H1 (cell line): ENCODE data around the gene KATNIP. TPM values are rescaled to one million over a fixed set of nuclear protein-coding genes. Genes with fewer than 3 reads are reported as not detected.

Source experiments
- CTCF ChIA-PET: fragments of 300-600 bp; sonication (Branson Sonifier 250); formaldehyde crosslinking; loops from one replicate; lab custom pipeline; 2021; ENCODE audit not compliant: partially characterized antibody; lab: Charles Lee
- POLR2A ChIA-PET: fragments of 300-600 bp; sonication (Branson Sonifier 250); formaldehyde crosslinking; loops from one replicate; lab custom pipeline; 2021; ENCODE audit warnings: inconsistent platforms; ENCODE audit not compliant: partially characterized antibody; lab: Charles Lee
- DNase-seq, 2 experiments: peaks; one replicate each; pipeline versions ENCODE4 v3.0.0 to v3.0.0-alpha.2; 2010 to 2022; ENCODE audit warnings: low spot score in 2 of 2, low read depth in 1 of 2, mixed read lengths in 1 of 2
- FAIRE-seq: peaks from 2 replicates; lab custom pipeline; 2011; peaks lifted over from hg19 to GRCh38; lab: Jason Lieb, UNC
- H2AFZ ChIP-seq: 2 replicates; pipeline ENCODE4 v1.8.1; 2012; ENCODE audit warnings: low read length, inconsistent platforms
- H2AK5ac ChIP-seq: 2 replicates; pipeline ENCODE4 v1.6.1; 2013; ENCODE audit warnings: low read depth, low read length
- H2BK120ac ChIP-seq: replicated peaks from 2 replicates; pipeline ENCODE3; 2013; ENCODE audit warnings: low read depth, low read length, inconsistent platforms
- H2BK12ac ChIP-seq: 2 replicates; pipeline ENCODE4 v1.6.1; 2013; ENCODE audit warnings: low read depth, low read length
- H2BK15ac ChIP-seq: 2 replicates; pipeline ENCODE4 v1.6.1; 2013; ENCODE audit warnings: low read length
- H2BK20ac ChIP-seq: 2 replicates; pipeline ENCODE4 v1.6.1; 2013; ENCODE audit warnings: low read length
- H2BK5ac ChIP-seq: 2 replicates; pipeline ENCODE4 v1.6.1; 2013; ENCODE audit warnings: low read depth, low read length
- H3K14ac ChIP-seq: 2 replicates; pipeline ENCODE4 v1.6.1; 2013; ENCODE audit warnings: inconsistent platforms; ENCODE audit not compliant: insufficient read length
- H3K18ac ChIP-seq: 2 replicates; pipeline ENCODE4 v1.6.1; 2013; ENCODE audit warnings: low read length; ENCODE audit errors: extremely low read depth
- H3K23ac ChIP-seq: 2 replicates; pipeline ENCODE4 v1.6.1; 2013; ENCODE audit warnings: inconsistent platforms; ENCODE audit not compliant: insufficient read length
- H3K23me2 ChIP-seq: 2 replicates; pipeline ENCODE4 v1.6.1; 2013; ENCODE audit warnings: low read depth, low read length
- H3K27ac ChIP-seq: 2 replicates; pipeline ENCODE4 v1.6.1; 2011; ENCODE audit warnings: low read depth, low read length, inconsistent platforms
- H3K27me3 ChIP-seq, 4 experiments: replicated peaks in 1 of 4; 1 replicate in 1 of 4; 2 replicates in 3 of 4; pipeline versions ENCODE4 v1.6.1 to v1.8.1; 2011 to 2013; ENCODE audit warnings: low read length in 3 of 4, mild to moderate bottlenecking in 3 of 4, inconsistent platforms in 2 of 4, mixed read lengths in 2 of 4, moderate library complexity in 1 of 4; ENCODE audit not compliant: control insufficient read depth in 3 of 4, insufficient read depth in 3 of 4; ENCODE audit errors: extremely low read depth in 1 of 4
- H3K36me3 ChIP-seq, 4 experiments: 2 replicates each; pipeline versions ENCODE4 v1.6.1 to v1.8.1; 2011 to 2013; ENCODE audit warnings: mild to moderate bottlenecking in 4 of 4, low read length in 3 of 4, moderate library complexity in 2 of 4, control low read depth in 1 of 4, inconsistent platforms in 1 of 4; ENCODE audit not compliant: insufficient read depth in 4 of 4, control insufficient read depth in 2 of 4
- H3K4ac ChIP-seq: replicated peaks from 2 replicates; pipeline ENCODE3; 2013; ENCODE audit warnings: low read length, low read depth, mixed read lengths, inconsistent platforms; ENCODE audit not compliant: insufficient read length
- H3K4me1 ChIP-seq, 4 experiments: replicated peaks in 1 of 4; 1 replicate in 1 of 4; 2 replicates in 3 of 4; pipeline versions ENCODE4 v1.6.1 to v1.8.1; 2011 to 2013; ENCODE audit warnings: low read length in 3 of 4, inconsistent platforms in 2 of 4, mixed read lengths in 1 of 4; ENCODE audit not compliant: insufficient read depth in 4 of 4, control insufficient read depth in 3 of 4
- H3K4me2 ChIP-seq, 2 experiments: 2 replicates each; pipeline versions ENCODE4 v1.6.1 to v1.8.1; 2011 to 2013; ENCODE audit warnings: low read depth in 2 of 2, low read length in 2 of 2, control low read depth in 1 of 2, inconsistent platforms in 1 of 2, mild to moderate bottlenecking in 1 of 2; ENCODE audit not compliant: insufficient read depth in 1 of 2
- H3K4me3 ChIP-seq, 4 experiments: fragments of 200-600, 300-600 bp in 1 of 4; sonication (generic), shearing (Covaris generic), sonication (Bioruptor Twin) in 1 of 4; 2 replicates each; pipeline versions ENCODE4 v1.5.1 to v1.8.1; 2011 to 2016; ENCODE audit warnings: low read length in 4 of 4, low read depth in 3 of 4, control low read depth in 2 of 4, inconsistent platforms in 2 of 4, mild to moderate bottlenecking in 2 of 4, mixed read lengths in 1 of 4, moderate library complexity in 1 of 4; ENCODE audit not compliant: insufficient read depth in 2 of 4; ENCODE audit errors: extremely low read depth in 1 of 4
- H3K56ac ChIP-seq: replicated peaks from 2 replicates; pipeline ENCODE3; 2013; ENCODE audit warnings: low read depth, mild to moderate bottlenecking, mixed read lengths, low read length, inconsistent platforms; ENCODE audit not compliant: insufficient read length
- H3K79me1 ChIP-seq: 2 replicates; pipeline ENCODE4 v1.6.1; 2013; ENCODE audit warnings: low read depth, low read length, control low read depth
- H3K79me2 ChIP-seq, 2 experiments: 2 replicates each; pipeline versions ENCODE4 v1.6.1 to v1.8.1; 2012 to 2013; ENCODE audit warnings: low read length in 2 of 2, mild to moderate bottlenecking in 2 of 2, inconsistent platforms in 1 of 2; ENCODE audit not compliant: insufficient read depth in 2 of 2, control insufficient read depth in 1 of 2
- H3K9ac ChIP-seq, 4 experiments: replicated peaks in 1 of 4; 1 replicate in 1 of 4; 2 replicates in 3 of 4; pipeline versions ENCODE4 v1.6.1 to v1.8.1; 2011 to 2013; ENCODE audit warnings: low read depth in 3 of 4, low read length in 3 of 4, control low read depth in 2 of 4, mild to moderate bottlenecking in 2 of 4, moderate library complexity in 2 of 4, inconsistent platforms in 1 of 4; ENCODE audit errors: extremely low read depth in 1 of 4
- H3K9me3 ChIP-seq, 2 experiments: 2 replicates each; pipeline versions ENCODE4 v1.6.1 to v1.8.1; 2012 to 2013; ENCODE audit warnings: mild to moderate bottlenecking in 2 of 2, moderate library complexity in 2 of 2, control low read depth in 1 of 2, inconsistent platforms in 1 of 2, low read depth in 1 of 2, low read length in 1 of 2, mixed read lengths in 1 of 2; ENCODE audit not compliant: insufficient read depth in 2 of 2
- H4K20me1 ChIP-seq, 2 experiments: replicated peaks in 1 of 2; 2 replicates each; pipeline versions ENCODE3 to v1.8.1; 2011 to 2013; ENCODE audit warnings: inconsistent platforms in 2 of 2, low read length in 2 of 2, mild to moderate bottlenecking in 1 of 2; ENCODE audit not compliant: insufficient read depth in 2 of 2, control insufficient read depth in 1 of 2
- H4K5ac ChIP-seq: 2 replicates; pipeline ENCODE4 v1.6.1; 2013; ENCODE audit warnings: low read length, low read depth, mixed read lengths, inconsistent platforms; ENCODE audit not compliant: insufficient read length
- H4K8ac ChIP-seq: 2 replicates; pipeline ENCODE4 v1.8.0; 2013; ENCODE audit warnings: mild to moderate bottlenecking, moderate library complexity, low read length, inconsistent platforms; ENCODE audit not compliant: insufficient read depth; ENCODE audit errors: extremely low read depth
- H4K91ac ChIP-seq: replicated peaks from 2 replicates; pipeline ENCODE3; 2013; ENCODE audit warnings: low read length, mixed read lengths, inconsistent platforms; ENCODE audit not compliant: insufficient read length
- EGR1 ChIP-seq: IDR thresholded peaks from 2 replicates; pipeline ENCODE4 v1.6.1; 2011; ENCODE audit warnings: low read depth, low read length, borderline replicate concordance
- EP300 ChIP-seq, 2 experiments: IDR thresholded peaks; 1 replicate in 1 of 2; 2 replicates in 1 of 2; pipeline ENCODE4 v1.6.1; 2011 to 2012; ENCODE audit warnings: low read depth in 2 of 2, low read length in 2 of 2, mild to moderate bottlenecking in 2 of 2, borderline replicate concordance in 1 of 2, inconsistent platforms in 1 of 2, moderate library complexity in 1 of 2
- HDAC2 ChIP-seq, 2 experiments: fragments of 300-600 bp in 1 of 2; sonication (generic) in 1 of 2; IDR thresholded peaks; 2 replicates each; pipeline ENCODE4 v1.6.1; 2011 to 2012; ENCODE audit warnings: low read depth in 2 of 2, low read length in 2 of 2, mild to moderate bottlenecking in 2 of 2, moderate library complexity in 2 of 2, borderline replicate concordance in 1 of 2, inconsistent platforms in 1 of 2
- JUND ChIP-seq: IDR thresholded peaks from 2 replicates; pipeline ENCODE4 v1.6.1; 2011; ENCODE audit warnings: mild to moderate bottlenecking, improper control_type of control experiment, low read length
- MAFK ChIP-seq: IDR thresholded peaks from 2 replicates; pipeline ENCODE4 v1.6.1; 2012; ENCODE audit warnings: low read depth, mild to moderate bottlenecking, improper control_type of control experiment, low read length
- RFX5 ChIP-seq: IDR thresholded peaks from 2 replicates; pipeline ENCODE4 v1.6.1; 2011; ENCODE audit warnings: low read depth, low read length, improper control_type of control experiment, borderline replicate concordance
- RXRA ChIP-seq: IDR thresholded peaks from 2 replicates; pipeline ENCODE4 v1.6.1; 2011; ENCODE audit warnings: low read depth, mild to moderate bottlenecking, low read length, moderate library complexity; ENCODE audit not compliant: insufficient read depth
- SP4 ChIP-seq: IDR thresholded peaks from 2 replicates; pipeline ENCODE4 v1.6.1; 2012; ENCODE audit warnings: low read length, inconsistent platforms
- TCF12 ChIP-seq: IDR thresholded peaks from 2 replicates; pipeline ENCODE4 v1.6.1; 2011; ENCODE audit warnings: low read depth, mild to moderate bottlenecking, low read length
- ZNF274 ChIP-seq: IDR thresholded peaks from 2 replicates; pipeline ENCODE4 v1.7.0; 2012; ENCODE audit warnings: low read length, borderline replicate concordance; ENCODE audit errors: extremely low read depth
- WGBS, 2 experiments: shearing (Covaris generic) in 1 of 2; methylation state at CpG; one replicate each; pipeline versions ENCODE4 v1.1.6 to v1.1.7; 2013 to 2015; ENCODE audit warnings: low lambda C conversion rate in 2 of 2, mixed read lengths in 2 of 2, inconsistent platforms in 1 of 2, low coverage in 1 of 2, missing lambda C conversion rate in 1 of 2; ENCODE audit not compliant: insufficient replicate concordance in 2 of 2, insufficient coverage in 1 of 2, insufficient read length in 1 of 2; ENCODE audit errors: extremely low coverage in 1 of 2, missing lambda C conversion rate in 1 of 2; 5-methylcytosine and 5-hydroxymethylcytosine counted together
- polyA plus RNA-seq, 7 experiments: library from polyadenylated mRNA; depleted of rRNA in 3 of 7; stranded (reverse) in 5 of 7; unstranded in 2 of 7; fragments of >200 nt in 5 of 7; fragments of 200-250 nt in 2 of 7; gene quantifications; 1 replicate in 5 of 7; 2 replicates in 1 of 7; 4 replicates in 1 of 7; pipeline versions ENCODE4 v1.2.1 to v1.2.3, GENCODE V29; 2011 to 2013; ENCODE audit warnings: missing spikeins in 2 of 7, mixed read lengths in 2 of 7
- total RNA-seq: library from RNA; stranded (reverse); fragmentation: NEBNext Ultra II Directional; extraction: Animal tissue kit (Norgen Biotek cat#: 25700); gene quantifications from 2 replicates; pipeline ENCODE4 v1.2.1, GENCODE V29; 2021
- TF ChIP-seq, protein P1 (sequence below): IDR thresholded peaks from 2 replicates; pipeline ENCODE4 v1.6.1; 2011; ENCODE audit warnings: low read length, improper control_type of control experiment

The KATNIP gene
- total and polyA plus RNA-seq, 2 of the 8 experiments (the other 6 are each of a cell fraction or from before 2014, with no cell fraction given), result 7.9 to 20.0 TPM

DNA sequence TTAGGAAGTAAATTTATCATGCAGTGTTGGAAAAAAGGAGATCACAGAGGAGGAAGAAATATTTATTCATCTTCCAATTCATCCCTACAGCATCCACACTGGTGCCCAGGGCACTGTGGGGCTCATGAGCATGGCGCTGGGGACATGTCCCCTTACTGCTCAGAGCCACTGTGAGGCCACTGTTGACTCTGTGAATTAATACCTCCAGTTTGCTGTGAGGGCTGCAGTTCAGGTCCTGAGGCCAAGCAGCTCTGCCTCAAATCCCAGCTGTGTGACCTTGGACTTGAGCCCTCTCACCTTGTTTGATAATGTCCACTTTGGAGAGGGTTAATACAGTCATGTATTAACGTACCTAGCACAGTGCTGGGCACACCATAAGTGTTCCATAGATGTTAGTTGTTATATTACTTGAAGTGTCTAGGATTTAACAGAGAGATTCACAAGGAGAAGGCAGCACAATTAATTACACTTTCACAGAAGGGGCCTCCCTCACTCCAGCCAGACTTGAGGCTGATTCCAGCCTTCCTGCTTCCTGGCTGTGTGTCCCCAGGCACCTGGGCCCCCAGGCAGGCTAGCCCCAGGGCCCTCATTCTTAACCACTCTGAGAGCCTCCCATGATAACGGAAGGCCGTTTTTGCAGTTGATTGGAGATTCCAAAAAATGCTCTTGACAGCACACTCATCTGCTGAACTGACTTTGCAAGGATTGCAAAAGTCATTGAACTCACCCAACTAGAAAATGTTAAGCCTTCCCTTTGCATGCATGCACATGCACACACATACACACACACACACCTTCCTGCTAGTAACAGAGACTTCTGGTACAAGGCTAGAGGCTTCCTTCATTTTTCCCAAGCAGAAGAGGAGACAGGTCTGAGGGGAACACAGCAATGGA is 29.4 kb downstream of the KATNIP start:
- Histone ChIP-seq H3K18ac (no peak overlapping the region), H3K9me3 (no peaks in the 10 kb centered on the region), H2BK120ac (no peak overlapping the region), H4K8ac (no peak overlapping the region), H3K14ac (no peak overlapping the region), H3K23ac (no peak overlapping the region), H3K79me1 (no peaks in the 10 kb centered on the region), H2BK20ac (no peak overlapping the region), H3K27me3 (no peaks in the 10 kb centered on the region), H3K56ac (no peak overlapping the region), H3K4me2 (no peak overlapping the region), H4K91ac (no peak overlapping the region), H3K9ac (no peak overlapping the region), H3K4ac (no peak overlapping the region), H3K4me3 (no peak overlapping the region), H2BK15ac (no peak overlapping the region), H2BK12ac (no peak overlapping the region), H3K23me2 (no peaks in the 10 kb centered on the region), H2AFZ (no peak overlapping the region), H4K20me1 (peaks cover 0 to 1% of the 10 kb centered on the region in 2 experiments), H3K36me3 (no peaks in the 10 kb centered on the region), H3K4me1 (0 out of 7 replicates have a peak, but pooled peaks cover 0 to 2% (median 0%) of the 10 kb centered on the region in 4 experiments), H4K5ac (no peak overlapping the region), H2BK5ac (no peak overlapping the region), H3K27ac (no peak overlapping the region), H2AK5ac (no peak overlapping the region), H3K79me2 (no peaks in the 10 kb centered on the region)
- no peak for FAIRE-seq
- CTCF ChIA-PET, result no interaction called here
- 85% methylated on average over 4 of the region's 4 CpGs; no CpG with 5 or more reads in 1 of the 2 experiments for WGBS, 2 experiments
- DNase-seq, result no peak
- POLR2A ChIA-PET, result no interaction called here
- no peak for TF ChIP-seq TCF12
- TF ChIP-seq MAFK, result no peak
- TF ChIP-seq, protein P1, sequence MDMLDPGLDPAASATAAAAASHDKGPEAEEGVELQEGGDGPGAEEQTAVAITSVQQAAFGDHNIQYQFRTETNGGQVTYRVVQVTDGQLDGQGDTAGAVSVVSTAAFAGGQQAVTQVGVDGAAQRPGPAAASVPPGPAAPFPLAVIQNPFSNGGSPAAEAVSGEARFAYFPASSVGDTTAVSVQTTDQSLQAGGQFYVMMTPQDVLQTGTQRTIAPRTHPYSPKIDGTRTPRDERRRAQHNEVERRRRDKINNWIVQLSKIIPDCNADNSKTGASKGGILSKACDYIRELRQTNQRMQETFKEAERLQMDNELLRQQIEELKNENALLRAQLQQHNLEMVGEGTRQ, result no peak
- TF ChIP-seq RFX5, result no peak
- TF ChIP-seq SP4, result no peak
- TF ChIP-seq ZNF274, result no peak
- TF ChIP-seq EGR1, result no peak
- no peak for TF ChIP-seq RXRA
- TF ChIP-seq HDAC2 (IDR thresholded peaks at IDR 0.05; ENCODE audit: borderline replicate concordance in 1 of 2, low read depth in 2 of 2, low read length in 2 of 2), result no peak
- no peak for TF ChIP-seq JUND
- no peak for TF ChIP-seq EP300 (IDR thresholded peaks at IDR 0.05; ENCODE audit: borderline replicate concordance in 1 of 2, low read depth in 2 of 2, low read length in 2 of 2)
